Lower leg skin (tissue), 4 donors: ENCODE results near the gene CPAMD8. TPM values are rescaled to one million over a fixed set of nuclear protein-coding genes. Genes with fewer than 3 reads are reported as not detected.

Experiments used
- DNase-seq, 2 donors: peaks; one replicate each; pipeline ENCODE4 v3.0.0-alpha.2; 2019; ENCODE audit warnings: low spot score in 2 of 2
- H3K4me3 ChIP-seq: fragments of 200-600 bp; sonication (generic); 2 replicates; pipeline ENCODE4 v1.5.1; 2017; ENCODE audit warnings: mild to moderate bottlenecking, low read depth; ENCODE audit not compliant: poor library complexity, severe bottlenecking
- POLR2A ChIP-seq, 2 donors: fragments of 450-650 bp; IDR thresholded peaks; one replicate each; pipeline ENCODE4 v1.6.1; 2016 to 2017; ENCODE audit warnings: antibody characterized with exemption in 2 of 2, mild to moderate bottlenecking in 1 of 2, moderate library complexity in 1 of 2
- WGBS, 2 donors: methylation state at CpG; one replicate each; pipeline ENCODE4 v1.1.5; 2018; 5-methylcytosine and 5-hydroxymethylcytosine counted together
- intact Hi-C: fragments of 100-400 bp; cut with DNase I; formaldehyde crosslinking; loops from one replicate; pipeline ENCODE4 v1.15.0; 2023; ENCODE audit warnings: low total_unique reads
- total RNA-seq, 4 donors: library from RNA; depleted of rRNA; stranded (reverse); fragments of >200 nt; gene quantifications; one replicate each; pipeline ENCODE4 v1.1.0, GENCODE V29; 2016
- TF ChIP-seq, protein P1 (sequence below), 3 donors: fragments of 450-650 bp; IDR thresholded peaks; one replicate each; pipeline ENCODE4 v1.5.1; 2016; ENCODE audit warnings: antibody characterized with exemption in 3 of 3, mild to moderate bottlenecking in 3 of 3, moderate library complexity in 2 of 3

Gene CPAMD8
- total RNA-seq, 4 donors from 2014 or later: 8.1 to 14.0 (median 13.0) TPM

GRCh38 chr19:16874250-16874977 is 152.2 kb downstream of the CPAMD8 start:
- no peak overlapping the region for H3K4me3 ChIP-seq
- no peak for TF ChIP-seq POLR2A (IDR thresholded peaks at IDR 0.05)
- TF ChIP-seq, protein P1, sequence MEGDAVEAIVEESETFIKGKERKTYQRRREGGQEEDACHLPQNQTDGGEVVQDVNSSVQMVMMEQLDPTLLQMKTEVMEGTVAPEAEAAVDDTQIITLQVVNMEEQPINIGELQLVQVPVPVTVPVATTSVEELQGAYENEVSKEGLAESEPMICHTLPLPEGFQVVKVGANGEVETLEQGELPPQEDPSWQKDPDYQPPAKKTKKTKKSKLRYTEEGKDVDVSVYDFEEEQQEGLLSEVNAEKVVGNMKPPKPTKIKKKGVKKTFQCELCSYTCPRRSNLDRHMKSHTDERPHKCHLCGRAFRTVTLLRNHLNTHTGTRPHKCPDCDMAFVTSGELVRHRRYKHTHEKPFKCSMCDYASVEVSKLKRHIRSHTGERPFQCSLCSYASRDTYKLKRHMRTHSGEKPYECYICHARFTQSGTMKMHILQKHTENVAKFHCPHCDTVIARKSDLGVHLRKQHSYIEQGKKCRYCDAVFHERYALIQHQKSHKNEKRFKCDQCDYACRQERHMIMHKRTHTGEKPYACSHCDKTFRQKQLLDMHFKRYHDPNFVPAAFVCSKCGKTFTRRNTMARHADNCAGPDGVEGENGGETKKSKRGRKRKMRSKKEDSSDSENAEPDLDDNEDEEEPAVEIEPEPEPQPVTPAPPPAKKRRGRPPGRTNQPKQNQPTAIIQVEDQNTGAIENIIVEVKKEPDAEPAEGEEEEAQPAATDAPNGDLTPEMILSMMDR (IDR thresholded peaks at IDR 0.05): no peak
- intact Hi-C loops: no loop called here
- DNase-seq: no peak
- 76 to 80% methylated on average over 1 of the region's 1 CpG for WGBS, 2 donors

- WGBS, 2 donors: 85 to 91% methylated on average over 3 of the region's 3 CpGs
- DNase-seq: no peak
- H3K4me3 ChIP-seq: no peak overlapping the region
- TF ChIP-seq, protein P1 (IDR thresholded peaks at IDR 0.05): no peak
- TF ChIP-seq POLR2A (IDR thresholded peaks at IDR 0.05): no peak
- intact Hi-C loops: no loop called here
Observed at GRCh38 chr19:16873594-16873993, 153.0 kb downstream of the CPAMD8 start.

DNA sequence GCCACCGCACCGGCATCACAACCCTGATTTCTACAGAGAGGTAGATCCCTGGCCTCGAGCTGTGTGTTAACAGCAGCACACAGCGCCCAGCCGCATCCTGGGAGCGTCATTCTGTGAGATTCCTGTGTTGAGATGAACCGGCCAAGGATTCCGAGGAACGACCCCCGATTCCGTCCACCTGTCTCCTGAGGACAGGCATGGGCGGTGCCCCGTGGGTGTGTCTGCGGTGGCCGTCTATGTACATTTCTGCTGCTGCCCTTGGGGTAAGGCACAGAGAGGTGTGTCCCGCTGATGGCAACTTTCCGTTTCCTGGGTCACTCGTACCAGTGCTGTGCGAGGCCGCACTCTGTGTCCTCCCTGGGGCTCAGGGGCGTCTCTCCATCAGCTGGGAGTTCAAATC is 153.9 kb downstream of the CPAMD8 start:
- 92 to 94% methylated on average over 21 of the region's 21 CpGs for WGBS, 2 donors
- DNase-seq: no peak
- TF ChIP-seq, protein P1 (IDR thresholded peaks at IDR 0.05): no peak
- TF ChIP-seq POLR2A (IDR thresholded peaks at IDR 0.05): no peak
- intact Hi-C loops: no loop called here
- H3K4me3 ChIP-seq: no peak overlapping the region

- 60 to 74% methylated on average over 7 of the region's 7 CpGs for WGBS, 2 donors
Observed at GRCh38 chr19:16871871-16872270, 154.7 kb downstream of the CPAMD8 start.

DNA sequence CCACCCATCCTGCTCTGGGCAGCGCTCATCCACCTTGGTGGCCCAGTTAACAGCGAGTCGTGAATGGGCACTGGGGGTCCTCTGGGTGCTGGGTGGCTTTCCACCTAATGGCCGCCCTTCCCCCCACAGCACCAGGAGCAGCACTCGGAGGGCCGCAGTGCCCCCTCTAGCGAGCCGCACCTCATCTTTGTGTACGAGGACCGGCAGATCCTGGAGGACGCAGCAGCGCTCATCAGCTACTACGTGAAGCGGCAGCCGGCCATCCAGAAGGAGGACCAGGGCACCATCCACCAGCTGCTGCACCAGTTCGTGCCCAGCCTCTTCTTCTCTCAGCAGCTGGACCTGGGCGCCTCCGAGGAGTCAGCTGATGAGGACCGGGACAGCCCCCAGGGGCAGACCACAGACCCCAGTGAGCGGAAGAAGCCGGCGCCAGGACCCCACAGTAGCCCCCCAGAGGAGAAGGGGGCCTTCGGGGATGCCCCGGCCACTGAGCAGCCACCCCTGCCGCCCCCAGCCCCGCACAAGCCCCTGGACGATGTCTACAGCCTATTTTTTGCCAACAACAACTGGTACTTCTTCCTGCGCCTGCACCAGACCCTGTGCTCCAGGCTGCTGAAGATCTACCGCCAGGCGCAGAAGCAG is 157.2 kb downstream of the CPAMD8 start:
- intact Hi-C loops: no loop called here
- 94 to 97% methylated on average over 16 to 20 of the region's 30 CpGs for WGBS, 2 donors
- DNase-seq: no peak
- TF ChIP-seq POLR2A (IDR thresholded peaks at IDR 0.05): no peak
- TF ChIP-seq, protein P1 (IDR thresholded peaks at IDR 0.05): no peak
- H3K4me3 ChIP-seq: no peak overlapping the region

More at GRCh38 chr19:16871871-16872270, 154.7 kb downstream of the CPAMD8 start:
- DNase-seq: no peak
- intact Hi-C loops: no loop called here
- no peak for TF ChIP-seq POLR2A (IDR thresholded peaks at IDR 0.05)
- TF ChIP-seq, protein P1 (IDR thresholded peaks at IDR 0.05): no peak
- H3K4me3 ChIP-seq: no peak overlapping the region
